Activated naive CD4-positive, alpha-beta T cell treated with anti-CD3 and anti-CD28 coated beads for 36 hours (primary cell): ENCODE data around the gene ALS2. TPM values are rescaled to one million over a fixed set of nuclear protein-coding genes. Genes with fewer than 3 reads are reported as not detected.

Experiments used
- CTCF ChIA-PET: fragments of 350-600 bp; sonication (Branson Sonifier 250); formaldehyde crosslinking; loops from one replicate; lab custom pipeline; 2021; ENCODE audit warnings: antibody characterized with exemption; lab: Charles Lee
- DNase-seq: peaks from one replicate; pipeline ENCODE4 v3.0.0-alpha.2; 2020
- H3K27ac Mint-ChIP-seq: one replicate; pipeline ENCODE4 v1.8.0; 2021; ENCODE audit warnings: mild to moderate bottlenecking, mixed read lengths
- H3K27me3 Mint-ChIP-seq: one replicate; pipeline ENCODE4 v1.8.0; 2021; ENCODE audit warnings: low read depth, mixed read lengths
- H3K36me3 Mint-ChIP-seq: one replicate; pipeline ENCODE4 v1.8.0; 2021; ENCODE audit warnings: low read depth, mixed read lengths
- H3K4me1 Mint-ChIP-seq: one replicate; pipeline ENCODE4 v1.8.0; 2021; ENCODE audit warnings: low read depth, mixed read lengths
- H3K4me3 Mint-ChIP-seq: one replicate; pipeline ENCODE4 v1.8.0; 2021; ENCODE audit warnings: mild to moderate bottlenecking, moderate library complexity, mixed read lengths
- H3K9me3 Mint-ChIP-seq: one replicate; pipeline ENCODE4 v1.8.0; 2021; ENCODE audit warnings: mixed read lengths
- intact Hi-C: fragments of 100-400 bp; cut with micrococcal nuclease; formaldehyde crosslinking; loops from one replicate; pipeline ENCODE4 v1.15.1; 2023
- total RNA-seq, 2 experiments: library from RNA; stranded (reverse); gene quantifications; one replicate each; pipeline ENCODE4 v1.2.3, GENCODE V29; 2021

ALS2 gene
- total RNA-seq, 2 experiments from 2014 or later, result 9.4 to 11.2 TPM

DNA sequence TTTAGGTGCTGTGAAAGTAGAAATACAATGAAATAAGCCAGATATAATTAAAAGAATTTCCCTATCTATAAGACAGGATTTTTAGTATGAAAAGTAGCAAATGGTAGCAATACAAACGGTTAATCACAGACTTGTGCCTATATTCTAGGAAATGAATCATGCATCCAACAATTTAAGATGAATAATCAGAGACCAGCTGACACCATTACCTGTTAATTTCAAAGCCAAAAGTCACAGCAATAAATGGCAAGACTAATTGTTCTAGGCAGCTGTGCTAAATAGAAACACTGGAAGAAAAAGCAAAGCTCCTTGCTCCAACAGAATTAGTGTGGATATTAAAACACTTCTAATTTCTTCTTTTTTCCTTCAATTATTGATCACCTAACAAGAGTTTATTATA lies 47.2 kb downstream of the ALS2 start:
- Mint-ChIP-seq H3K27ac (no peak overlapping the region), H3K36me3 (peaks cover 26% of the 10 kb centered on the region), H3K4me3 (no peak overlapping the region), H3K9me3 (peaks cover 5% of the 10 kb centered on the region), H3K27me3 (no peaks in the 10 kb centered on the region), H3K4me1 (peaks cover 11% of the 10 kb centered on the region)
- CTCF ChIA-PET, result no interaction called here
- intact Hi-C loops, result no loop called here
- DNase-seq, result no peak

- Mint-ChIP-seq H3K4me1 (peaks cover 11% of the 10 kb centered on the region), H3K9me3 (no peaks in the 10 kb centered on the region), H3K36me3 (peaks cover 16% of the 10 kb centered on the region), H3K4me3 (no peak overlapping the region), H3K27me3 (no peaks in the 10 kb centered on the region), H3K27ac (peak overlapping the region; percentile 30)
- CTCF ChIA-PET, result interaction anchor here (0.6 kb wide), 3 partner anchors 50 to 1157 kb away, joined by 3 to 4 read pairs (median 3); partner anchors contain the start of gene ALS2
- intact Hi-C loops, result loop anchor here (1.0 to 2.0 kb wide), 3 partner anchors 51 to 467 kb away; partner anchors contain the start of gene TMEM237
- DNase-seq, result peak; percentile 41
Observed at GRCh38 chr2:201730651-201731285, 50.0 kb downstream of the ALS2 start.

DNA sequence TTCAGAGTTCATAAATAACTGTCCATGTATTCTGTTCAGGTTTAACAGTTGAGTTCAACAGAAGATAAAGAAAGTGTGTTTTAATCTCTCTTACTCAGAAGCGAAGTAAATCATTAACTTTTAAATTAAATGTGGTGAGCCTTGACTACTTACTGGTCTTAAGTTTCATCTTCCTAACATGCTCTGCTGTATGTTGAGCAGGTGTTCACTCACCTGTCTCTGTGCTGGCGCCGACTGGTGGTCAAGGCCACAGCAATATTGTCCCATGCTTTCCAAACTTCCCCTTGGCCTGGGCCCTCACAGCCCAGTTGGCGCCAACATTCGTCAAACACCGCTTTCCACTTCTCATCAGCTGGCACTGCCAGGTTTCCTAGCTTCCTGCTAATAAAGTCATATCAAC lies 65.3 kb downstream of the ALS2 start:
- no peaks in the 10 kb centered on the region for H3K27me3 Mint-ChIP-seq
- DNase-seq, result no peak
- H3K27ac Mint-ChIP-seq, result no peak overlapping the region
- CTCF ChIA-PET, result no interaction called here
- no peak overlapping the region for H3K4me3 Mint-ChIP-seq
- H3K9me3 Mint-ChIP-seq, result peaks cover 5% of the 10 kb centered on the region
- H3K36me3 Mint-ChIP-seq, result peaks cover 30% of the 10 kb centered on the region
- intact Hi-C loops, result no loop called here
- no peaks in the 10 kb centered on the region for H3K4me1 Mint-ChIP-seq

- H3K4me3 Mint-ChIP-seq, result no peak overlapping the region
- H3K27me3 Mint-ChIP-seq, result no peaks in the 10 kb centered on the region
- no peak overlapping the region for H3K27ac Mint-ChIP-seq
- CTCF ChIA-PET, result no interaction called here
- H3K9me3 Mint-ChIP-seq, result no peaks in the 10 kb centered on the region
- intact Hi-C loops, result no loop called here
- H3K36me3 Mint-ChIP-seq, result peaks cover 21% of the 10 kb centered on the region
- no peak for DNase-seq
- H3K4me1 Mint-ChIP-seq, result no peaks in the 10 kb centered on the region
Observed at GRCh38 chr2:201712726-201713125, 68.0 kb downstream of the ALS2 start.

DNA sequence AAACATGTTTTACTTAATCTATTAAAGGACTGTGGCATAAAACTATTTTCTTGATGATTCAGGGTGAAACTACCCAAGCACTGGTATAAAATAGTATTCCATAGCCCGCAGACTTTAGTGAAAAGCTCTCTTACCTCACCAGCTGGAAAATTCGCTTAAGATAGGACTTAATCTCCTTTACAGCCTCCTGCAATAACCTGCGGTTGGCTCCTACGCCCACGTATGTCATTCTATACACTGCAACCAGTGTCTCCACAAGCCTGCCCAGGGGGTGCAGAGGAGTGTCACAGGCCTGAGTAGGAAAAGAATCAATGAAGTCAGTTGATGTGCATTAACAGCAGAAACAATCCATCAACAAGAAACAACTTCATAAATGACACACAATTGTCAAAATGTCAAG lies 71.0 kb downstream of the ALS2 start:
- no peak overlapping the region for H3K4me3 Mint-ChIP-seq
- no peaks in the 10 kb centered on the region for H3K4me1 Mint-ChIP-seq
- H3K27me3 Mint-ChIP-seq, result no peaks in the 10 kb centered on the region
- no peaks in the 10 kb centered on the region for H3K9me3 Mint-ChIP-seq
- CTCF ChIA-PET, result interaction anchor here (0.6 kb wide), 1 partner anchor 1556 kb away, joined by 3 read pairs; no protein-coding TSS in a partner anchor
- intact Hi-C loops, result no loop called here
- H3K36me3 Mint-ChIP-seq, result peaks cover 10% of the 10 kb centered on the region
- no peak for DNase-seq
- H3K27ac Mint-ChIP-seq, result no peak overlapping the region

DNA sequence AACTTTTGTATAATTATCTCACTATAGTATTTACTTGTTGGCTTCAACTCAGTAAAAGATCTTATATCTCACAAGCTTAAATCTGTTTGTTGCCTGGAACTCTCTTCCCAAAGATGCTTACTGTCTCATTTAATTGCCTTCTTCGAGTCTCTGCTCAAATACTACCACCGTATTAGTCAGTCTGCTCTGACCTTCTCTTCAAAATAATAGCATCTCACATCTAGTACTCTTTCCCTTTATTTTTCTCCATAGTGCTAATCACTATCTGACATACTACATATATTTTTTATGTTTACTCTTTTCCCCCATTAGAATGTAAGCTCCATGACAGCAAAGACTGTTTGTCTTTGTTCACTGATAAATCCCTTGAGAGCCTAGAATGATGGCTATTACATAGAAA lies 71.7 kb downstream of the ALS2 start:
- H3K27ac Mint-ChIP-seq, result no peak overlapping the region
- intact Hi-C loops, result no loop called here
- H3K9me3 Mint-ChIP-seq, result no peaks in the 10 kb centered on the region
- DNase-seq, result no peak
- no peaks in the 10 kb centered on the region for H3K4me1 Mint-ChIP-seq
- CTCF ChIA-PET, result interaction anchor here (0.6 to 1.0 kb wide), 3 partner anchors 40 to 1557 kb away, joined by 3 read pairs; no protein-coding TSS in a partner anchor
- H3K27me3 Mint-ChIP-seq, result no peaks in the 10 kb centered on the region
- H3K36me3 Mint-ChIP-seq, result peaks cover 5% of the 10 kb centered on the region
- H3K4me3 Mint-ChIP-seq, result no peak overlapping the region

DNA sequence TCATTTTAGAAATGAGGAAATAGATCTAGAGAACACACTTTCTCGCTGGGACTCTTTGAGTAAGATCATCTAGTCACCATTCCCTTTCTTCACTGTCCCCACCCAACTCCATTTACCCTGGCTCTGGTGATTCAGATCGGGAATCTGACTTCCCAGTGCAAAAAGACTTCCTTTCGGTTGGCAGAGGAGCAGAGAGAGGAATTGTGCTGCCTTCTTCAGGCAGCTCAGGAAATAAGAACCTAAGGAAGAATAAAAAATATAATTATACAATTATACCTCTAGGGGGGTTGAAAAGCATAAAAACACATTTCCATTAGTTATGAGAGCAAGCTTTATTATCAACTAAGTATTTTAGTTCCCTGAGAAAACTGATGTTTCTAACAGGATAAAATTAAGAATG lies 73.0 kb downstream of the ALS2 start:
- Mint-ChIP-seq H3K36me3 (peaks cover 3% of the 10 kb centered on the region), H3K27me3 (no peaks in the 10 kb centered on the region), H3K4me3 (no peak overlapping the region), H3K4me1 (no peaks in the 10 kb centered on the region), H3K27ac (no peak overlapping the region), H3K9me3 (no peaks in the 10 kb centered on the region)
- intact Hi-C loops, result no loop called here
- CTCF ChIA-PET, result no interaction called here
- no peak for DNase-seq

DNA sequence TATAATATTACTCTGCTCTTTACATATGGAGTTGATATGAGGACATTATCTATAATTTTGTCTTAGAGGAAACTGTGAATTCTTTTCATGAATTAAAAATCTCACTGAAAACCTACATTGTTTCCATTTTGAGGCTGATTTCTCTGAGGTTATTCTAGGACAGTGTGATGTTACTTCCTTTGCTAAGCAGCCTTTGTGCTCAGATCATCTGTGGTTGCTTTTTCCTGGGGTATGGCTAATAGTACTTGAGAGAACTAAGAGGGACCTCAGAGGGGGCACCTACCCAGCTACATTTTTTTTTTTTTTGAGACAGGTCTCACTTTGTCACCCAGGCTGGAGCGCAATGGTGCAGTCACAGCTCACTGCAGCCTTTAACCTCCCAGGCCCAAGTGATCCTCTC lies 73.6 kb downstream of the ALS2 start:
- DNase-seq, result no peak
- Mint-ChIP-seq H3K27ac (no peak overlapping the region), H3K27me3 (no peaks in the 10 kb centered on the region), H3K4me1 (no peaks in the 10 kb centered on the region), H3K36me3 (peaks cover 4% of the 10 kb centered on the region), H3K4me3 (no peak overlapping the region), H3K9me3 (no peaks in the 10 kb centered on the region)
- intact Hi-C loops, result no loop called here
- CTCF ChIA-PET, result no interaction called here

DNA sequence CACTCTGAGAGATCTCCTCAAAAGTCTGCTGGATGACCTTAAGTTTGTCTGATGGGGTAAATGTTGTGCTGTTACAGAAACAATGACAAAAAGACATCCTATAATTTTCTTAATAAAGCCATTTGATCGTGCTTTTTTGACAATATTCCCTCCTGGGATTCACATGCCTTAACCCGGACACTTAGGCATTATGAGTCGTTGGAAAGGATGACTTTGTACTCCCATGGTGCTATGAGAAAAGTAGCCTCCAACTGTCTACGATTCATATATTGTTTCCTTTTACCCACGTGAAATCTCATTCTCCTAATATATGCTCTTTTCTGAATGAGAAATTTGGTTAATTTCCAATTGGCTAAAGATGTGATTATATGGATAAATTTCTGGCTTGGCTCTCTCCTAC lies 76.2 kb downstream of the ALS2 start:
- H3K36me3 Mint-ChIP-seq, result peaks cover 4% of the 10 kb centered on the region
- no peak overlapping the region for H3K27ac Mint-ChIP-seq
- H3K4me1 Mint-ChIP-seq, result no peaks in the 10 kb centered on the region
- H3K27me3 Mint-ChIP-seq, result no peaks in the 10 kb centered on the region
- intact Hi-C loops, result no loop called here
- CTCF ChIA-PET, result no interaction called here
- H3K4me3 Mint-ChIP-seq, result no peak overlapping the region
- no peaks in the 10 kb centered on the region for H3K9me3 Mint-ChIP-seq
- DNase-seq, result no peak

DNA sequence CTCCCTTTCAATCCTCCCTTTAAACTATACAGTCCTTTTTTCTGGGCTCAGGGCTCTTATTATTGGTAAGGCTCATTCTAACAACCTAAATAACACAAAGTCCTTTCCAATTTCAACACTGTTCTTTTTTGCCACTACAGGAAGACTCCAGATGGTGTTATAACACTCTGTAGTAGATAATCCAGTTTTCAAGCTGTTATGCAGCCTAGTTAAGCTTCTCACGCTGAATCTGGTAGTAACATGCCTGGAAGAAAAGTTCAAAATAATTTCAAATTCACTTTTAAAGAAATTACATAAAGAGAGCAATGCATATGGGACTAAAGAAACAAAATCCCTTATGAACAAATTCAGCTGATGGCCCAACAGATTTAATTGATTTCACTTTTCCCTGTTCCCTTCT lies 79.1 kb downstream of the ALS2 start:
- Mint-ChIP-seq H3K4me1 (no peaks in the 10 kb centered on the region), H3K36me3 (peaks cover 3% of the 10 kb centered on the region), H3K9me3 (no peaks in the 10 kb centered on the region), H3K27me3 (no peaks in the 10 kb centered on the region), H3K4me3 (no peak overlapping the region), H3K27ac (no peak overlapping the region)
- CTCF ChIA-PET, result no interaction called here
- intact Hi-C loops, result no loop called here
- DNase-seq, result no peak

DNA sequence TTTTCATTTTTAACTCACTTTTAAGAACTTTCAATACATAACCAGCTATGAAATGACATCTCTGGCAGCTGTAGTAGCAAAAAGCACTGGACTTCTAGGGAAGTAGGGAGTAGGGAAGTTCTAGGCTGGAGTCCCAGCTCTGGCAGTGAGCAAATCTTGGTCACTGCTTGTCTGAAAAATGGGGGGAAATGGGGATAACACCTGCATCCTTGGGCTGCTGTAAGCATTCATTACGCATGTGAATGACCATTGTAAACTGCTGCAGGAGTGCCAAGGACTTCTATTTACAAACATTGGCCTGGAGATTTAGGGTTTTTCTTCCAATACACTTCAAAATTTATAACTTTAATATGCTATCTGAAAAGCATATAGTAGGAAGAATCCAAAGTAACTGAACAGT lies 81.3 kb downstream of the ALS2 start:
- Mint-ChIP-seq H3K36me3 (peaks cover 3% of the 10 kb centered on the region), H3K9me3 (no peaks in the 10 kb centered on the region), H3K4me1 (no peaks in the 10 kb centered on the region), H3K27me3 (no peaks in the 10 kb centered on the region), H3K4me3 (no peak overlapping the region), H3K27ac (no peak overlapping the region)
- no peak for DNase-seq
- CTCF ChIA-PET, result interaction anchor here (1.0 kb wide), 1 partner anchor 20 kb away, joined by 3 read pairs; no protein-coding TSS in a partner anchor
- intact Hi-C loops, result no loop called here

DNA sequence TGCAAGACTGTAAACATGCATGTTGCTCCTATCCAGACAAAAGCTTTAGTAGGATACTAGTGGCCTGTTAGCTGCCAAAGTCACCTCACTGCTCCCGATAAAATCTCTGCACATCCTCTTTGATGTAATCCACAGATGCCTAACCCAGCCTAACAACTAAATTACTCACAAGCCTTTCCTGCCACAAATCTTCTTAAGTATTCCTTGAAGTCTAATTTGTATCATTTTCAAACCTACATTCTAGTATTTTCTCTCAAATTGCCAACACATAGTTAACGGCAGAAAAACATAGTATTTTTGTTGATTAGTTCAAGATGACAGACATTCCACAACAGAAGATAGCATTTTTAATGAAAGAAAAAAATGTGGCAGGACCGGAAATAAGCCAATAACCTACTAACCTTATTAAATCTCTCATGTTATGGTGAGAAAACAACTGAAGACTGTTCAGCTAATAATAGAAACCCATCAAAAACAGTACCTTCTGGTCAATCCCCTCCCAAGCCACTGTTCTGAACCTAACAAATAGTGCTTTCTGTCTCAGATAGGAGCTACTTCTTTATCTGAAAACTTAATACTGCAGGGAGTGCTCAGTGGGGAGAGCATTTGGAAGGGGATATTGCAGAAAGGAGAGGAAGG lies 82.0 kb downstream of the ALS2 start, which contains the start of gene MPP4:
Gene MPP4, minus strand, starts transcription at position 57 of the 639 bp plus-strand sequence. CDS start 4,690 bp downstream, outside the sequence.
- Mint-ChIP-seq H3K36me3 (peaks cover 3% of the 10 kb centered on the region), H3K27me3 (no peaks in the 10 kb centered on the region), H3K4me1 (no peaks in the 10 kb centered on the region), H3K27ac (no peak within 1 kb of the TSS), H3K9me3 (no peaks in the 10 kb centered on the region), H3K4me3 (no peak within 1 kb of the TSS)
- CTCF ChIA-PET, result interaction anchor here (1.0 kb wide), 1 partner anchor 19 kb away, joined by 3 read pairs; no protein-coding TSS in a partner anchor
- intact Hi-C loops, result no loop called here
- no peak for DNase-seq

DNA sequence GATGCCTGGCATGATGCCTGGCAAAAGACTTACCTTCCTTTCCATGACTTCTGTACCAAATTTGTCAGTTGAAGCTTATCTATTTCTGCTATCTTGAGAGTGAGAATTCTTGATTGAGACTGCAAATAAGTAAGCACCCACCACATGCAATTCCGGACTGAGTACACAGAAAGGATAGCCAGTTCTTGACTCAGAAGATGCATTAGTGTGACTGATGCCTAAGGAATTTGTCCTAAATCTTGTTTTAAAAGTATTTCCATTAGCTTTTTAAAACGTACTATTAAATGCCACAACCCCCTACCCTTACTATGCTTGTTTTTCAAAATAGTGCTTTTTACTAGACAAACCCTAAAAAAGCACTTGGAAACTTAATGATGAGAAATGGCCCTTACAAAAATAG lies 82.8 kb downstream of the ALS2 start:
- Mint-ChIP-seq H3K4me3 (no peak overlapping the region), H3K27me3 (no peaks in the 10 kb centered on the region), H3K4me1 (no peaks in the 10 kb centered on the region), H3K9me3 (no peaks in the 10 kb centered on the region), H3K36me3 (peaks cover 1% of the 10 kb centered on the region), H3K27ac (no peak overlapping the region)
- intact Hi-C loops, result no loop called here
- CTCF ChIA-PET, result no interaction called here
- DNase-seq, result no peak
